Mucosa of stomach (tissue), 1 donor: ENCODE data around the gene CMBL.

Experiments used
- H3K27me3 ChIP-seq: one replicate; pipeline ENCODE4 v1.7.0; 2013; ENCODE audit warnings: mild to moderate bottlenecking, low read length; ENCODE audit not compliant: control insufficient read depth, insufficient read depth
- H3K36me3 ChIP-seq: one replicate; pipeline ENCODE4 v1.7.0; 2013; ENCODE audit warnings: low read length; ENCODE audit not compliant: control insufficient read depth, insufficient read depth
- H3K4me1 ChIP-seq: one replicate; pipeline ENCODE4 v1.7.0; 2013; ENCODE audit warnings: mild to moderate bottlenecking, low read length; ENCODE audit not compliant: control insufficient read depth, insufficient read depth
- H3K4me3 ChIP-seq: one replicate; pipeline ENCODE4 v1.7.0; 2013; ENCODE audit warnings: low read length
- H3K9ac ChIP-seq: one replicate; pipeline ENCODE4 v1.7.0; 2013; ENCODE audit warnings: mild to moderate bottlenecking, low read length, moderate library complexity
- H3K9me3 ChIP-seq: one replicate; pipeline ENCODE4 v1.7.0; 2013; ENCODE audit warnings: mild to moderate bottlenecking, low read length, moderate library complexity; ENCODE audit not compliant: control insufficient read depth
- donor health status: Pancreatic carcinoma.

The CMBL gene

DNA sequence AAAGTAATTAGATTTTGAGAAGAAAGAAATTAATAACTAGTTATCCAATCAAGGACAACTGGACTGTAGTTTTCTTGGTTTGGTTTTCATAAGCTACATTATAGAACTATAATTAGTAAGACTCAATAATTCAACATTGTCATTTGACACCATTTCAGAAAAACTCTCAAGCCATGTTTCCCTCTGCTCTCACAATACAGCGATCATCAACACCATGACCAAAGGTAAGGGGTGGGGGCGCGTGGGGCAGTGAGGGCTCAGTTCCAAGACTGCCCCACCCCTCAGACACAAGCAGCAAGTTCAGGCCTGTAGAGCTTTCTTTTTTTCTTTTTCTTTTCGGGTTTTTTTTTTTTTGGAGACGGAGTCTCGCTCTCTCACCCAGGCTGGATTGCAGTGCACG, 6.4 kb downstream of the CMBL start:
- H3K4me3 ChIP-seq, result peak overlapping the region; percentile 1
- H3K9ac ChIP-seq, result peak overlapping the region; percentile 42

DNA sequence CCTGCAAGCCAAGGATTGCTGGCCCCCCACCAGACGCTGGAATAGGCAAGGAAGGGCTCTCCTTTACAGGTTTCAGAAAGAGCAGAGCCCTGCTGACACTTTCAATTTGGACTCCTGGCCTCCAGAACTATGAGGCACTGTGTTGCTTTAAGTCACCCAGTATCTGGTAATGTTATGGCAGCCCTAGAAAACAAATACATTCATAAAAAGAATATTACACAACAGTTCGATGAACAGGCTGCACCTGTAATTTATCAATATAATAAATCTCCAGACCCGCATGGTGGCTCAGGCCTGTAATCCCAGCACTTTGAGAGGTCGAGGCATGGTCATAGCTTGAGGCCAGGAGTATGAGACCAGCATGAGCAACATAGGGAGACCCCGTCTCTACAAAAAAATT, 7.5 kb downstream of the CMBL start:
- Histone ChIP-seq H3K9ac (no peak overlapping the region), H3K9me3 (no peaks in the 10 kb centered on the region), H3K4me1 (peaks cover 57% of the 10 kb centered on the region), H3K27me3 (no peaks in the 10 kb centered on the region), H3K36me3 (no peaks in the 10 kb centered on the region), H3K4me3 (no peak overlapping the region)

More for the DNA sequence above, 6.4 kb downstream of the CMBL start:
- Histone ChIP-seq H3K27me3 (no peaks in the 10 kb centered on the region), H3K4me1 (peaks cover 56% of the 10 kb centered on the region), H3K36me3 (no peaks in the 10 kb centered on the region), H3K9me3 (no peaks in the 10 kb centered on the region)

- H3K4me1 ChIP-seq, result peaks cover 34% of the 10 kb centered on the region
- no peak overlapping the region for H3K4me3 ChIP-seq
- H3K9ac ChIP-seq, result no peak overlapping the region
- H3K36me3 ChIP-seq, result no peaks in the 10 kb centered on the region
- H3K27me3 ChIP-seq, result no peaks in the 10 kb centered on the region
- no peaks in the 10 kb centered on the region for H3K9me3 ChIP-seq
Measured at GRCh38 chr5:10297646-10298204, 10.0 kb downstream of the CMBL start.

DNA sequence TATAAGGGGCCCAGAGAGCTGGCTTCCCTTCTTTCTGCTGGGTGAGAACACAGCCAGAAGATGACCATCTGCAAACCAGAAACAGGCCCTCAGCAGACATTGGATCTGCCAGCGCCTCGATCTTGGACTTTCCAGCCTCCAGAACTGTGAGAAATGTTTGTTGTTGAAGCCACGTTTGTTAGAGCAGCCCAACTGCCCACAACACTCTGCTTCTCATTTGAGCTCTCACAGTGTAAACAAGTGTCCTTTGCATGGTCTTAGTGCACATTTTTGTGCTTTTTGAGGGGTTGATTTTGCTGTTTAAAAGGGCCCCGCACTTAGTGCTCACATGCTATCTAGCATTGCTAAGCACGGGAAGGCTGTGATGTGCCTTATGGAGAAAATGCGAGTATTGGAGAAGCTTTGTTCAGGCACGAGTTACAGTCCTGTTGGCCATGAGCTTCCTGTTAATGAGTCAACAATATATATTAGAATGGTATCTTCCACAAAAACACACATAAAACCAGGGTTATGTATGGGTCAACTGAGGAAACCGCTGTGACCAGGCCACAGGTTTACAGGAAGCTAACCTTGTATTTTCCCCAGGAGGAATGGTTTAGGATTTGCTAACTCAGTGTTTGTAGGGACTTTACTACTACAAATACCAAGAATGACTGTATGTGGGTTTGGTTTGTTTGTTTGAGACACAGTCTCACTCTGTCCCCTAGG, 11.9 kb downstream of the CMBL start:
- Histone ChIP-seq H3K36me3 (no peaks in the 10 kb centered on the region), H3K9ac (no peak overlapping the region), H3K4me3 (no peak overlapping the region), H3K4me1 (peaks cover 36% of the 10 kb centered on the region), H3K9me3 (no peaks in the 10 kb centered on the region), H3K27me3 (no peaks in the 10 kb centered on the region)

- peaks cover 37% of the 10 kb centered on the region for H3K4me1 ChIP-seq
- H3K9me3 ChIP-seq, result no peaks in the 10 kb centered on the region
- no peak overlapping the region for H3K9ac ChIP-seq
- no peaks in the 10 kb centered on the region for H3K27me3 ChIP-seq
- no peak overlapping the region for H3K4me3 ChIP-seq
- H3K36me3 ChIP-seq, result no peaks in the 10 kb centered on the region
Measured at GRCh38 chr5:10293907-10294662, 13.6 kb downstream of the CMBL start.

DNA sequence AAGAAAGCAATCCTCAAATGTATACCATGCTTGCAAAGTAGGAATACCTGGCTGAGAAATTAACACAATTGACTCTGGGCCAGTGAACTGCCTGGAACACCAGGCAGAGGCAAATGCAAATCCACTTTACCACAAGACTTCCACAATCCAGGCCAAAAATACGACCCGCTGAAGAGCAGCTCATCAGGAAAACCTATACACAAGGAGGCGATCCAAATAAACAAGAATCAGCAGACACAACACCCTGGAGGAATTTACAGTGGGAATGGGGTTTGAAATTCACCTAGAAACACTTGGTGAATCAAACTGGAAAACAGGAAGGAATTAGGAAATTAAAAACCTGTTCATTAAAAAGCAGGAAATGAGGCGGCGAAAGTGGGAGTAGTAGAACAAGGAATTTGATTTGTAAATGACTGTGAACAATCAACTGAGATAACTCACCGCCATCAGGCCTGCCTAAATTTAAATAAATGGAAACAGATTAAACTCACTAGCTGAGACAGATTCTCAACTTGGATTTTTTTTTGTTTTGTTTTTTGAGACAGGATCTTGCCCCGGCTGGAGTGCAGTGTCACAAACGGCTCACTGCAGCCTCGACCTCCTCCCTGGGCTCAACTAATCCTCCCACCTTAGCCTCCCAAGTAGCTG, 15.9 kb downstream of the CMBL start:
- no peak overlapping the region for H3K9ac ChIP-seq
- no peak overlapping the region for H3K4me3 ChIP-seq
- no peaks in the 10 kb centered on the region for H3K27me3 ChIP-seq
- peaks cover 47% of the 10 kb centered on the region for H3K4me1 ChIP-seq
- H3K9me3 ChIP-seq, result no peaks in the 10 kb centered on the region
- peaks cover 11% of the 10 kb centered on the region for H3K36me3 ChIP-seq

GRCh38 chr5:10290438-10290837, 17.3 kb downstream of the CMBL start:
- peaks cover 37% of the 10 kb centered on the region for H3K4me1 ChIP-seq
- H3K4me3 ChIP-seq, result no peak overlapping the region
- H3K9ac ChIP-seq, result no peak overlapping the region
- no peaks in the 10 kb centered on the region for H3K27me3 ChIP-seq
- H3K9me3 ChIP-seq, result no peaks in the 10 kb centered on the region
- peaks cover 14% of the 10 kb centered on the region for H3K36me3 ChIP-seq

DNA sequence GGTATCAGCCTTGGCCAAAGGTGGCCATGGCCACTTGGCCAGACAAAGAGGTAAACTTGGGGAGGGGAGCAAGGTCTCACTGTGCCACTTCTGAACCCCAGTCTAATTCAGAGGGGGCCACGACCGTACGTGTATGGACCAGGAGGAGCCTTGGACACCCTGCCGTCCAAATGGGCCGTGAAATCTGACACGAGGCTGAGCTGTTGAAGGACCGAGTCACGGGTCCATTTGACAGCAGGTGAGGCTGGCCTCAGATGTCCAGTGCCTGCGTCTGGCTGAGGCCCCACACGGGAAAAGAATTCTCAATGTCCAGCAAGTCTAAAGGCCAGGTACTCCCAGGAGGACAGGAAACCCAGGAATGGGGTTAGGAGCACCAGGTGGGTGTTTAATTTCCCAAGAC, 17.7 kb downstream of the CMBL start:
- Histone ChIP-seq H3K36me3 (peaks cover 14% of the 10 kb centered on the region), H3K27me3 (no peaks in the 10 kb centered on the region), H3K4me1 (peaks cover 33% of the 10 kb centered on the region), H3K4me3 (no peak overlapping the region), H3K9me3 (no peaks in the 10 kb centered on the region), H3K9ac (no peak overlapping the region)

- Histone ChIP-seq H3K27me3 (no peaks in the 10 kb centered on the region), H3K4me3 (no peak overlapping the region), H3K9ac (peak overlapping the region; percentile 50), H3K4me1 (peaks cover 33% of the 10 kb centered on the region), H3K9me3 (no peaks in the 10 kb centered on the region), H3K36me3 (peaks cover 14% of the 10 kb centered on the region)
Measured at GRCh38 chr5:10289353-10289752, 18.3 kb downstream of the CMBL start.

DNA sequence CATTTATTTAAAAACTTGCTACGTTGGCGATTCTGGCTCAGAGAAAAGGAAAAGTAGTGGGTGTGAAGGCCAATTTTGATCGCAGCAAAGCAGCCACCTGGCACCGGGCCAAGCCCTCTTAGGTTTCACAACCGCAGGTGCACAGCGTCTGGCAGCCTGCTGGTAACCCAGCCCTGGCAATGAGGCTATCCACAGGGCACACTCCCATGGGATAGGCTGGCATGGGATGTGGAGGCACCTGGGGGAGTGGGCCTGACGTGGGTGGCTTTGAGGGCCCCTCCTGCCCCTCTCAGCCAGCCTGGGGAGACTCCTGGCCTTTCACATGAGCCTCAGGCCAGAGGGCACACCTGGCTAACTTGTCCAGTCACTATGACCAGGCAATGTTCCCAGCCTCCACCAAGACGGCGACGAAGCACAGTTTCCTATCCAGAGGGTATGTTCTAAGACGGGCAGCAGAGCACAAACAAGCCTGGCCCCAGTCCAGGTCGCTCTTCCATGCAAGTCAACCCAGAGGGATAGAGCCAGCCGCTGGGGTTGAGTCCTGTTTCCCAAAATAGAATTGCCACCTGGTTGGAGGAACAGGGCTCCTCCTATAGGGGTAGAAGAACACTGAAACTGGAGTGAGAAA, 19.0 kb downstream of the CMBL start:
- Histone ChIP-seq H3K4me1 (peaks cover 38% of the 10 kb centered on the region), H3K36me3 (peaks cover 14% of the 10 kb centered on the region), H3K27me3 (no peaks in the 10 kb centered on the region), H3K4me3 (no peak overlapping the region), H3K9ac (peak overlapping the region; percentile 50), H3K9me3 (no peaks in the 10 kb centered on the region)

- peaks cover 14% of the 10 kb centered on the region for H3K36me3 ChIP-seq
- H3K9ac ChIP-seq, result no peak overlapping the region
- H3K9me3 ChIP-seq, result no peaks in the 10 kb centered on the region
- no peak overlapping the region for H3K4me3 ChIP-seq
- no peaks in the 10 kb centered on the region for H3K27me3 ChIP-seq
- H3K4me1 ChIP-seq, result peaks cover 35% of the 10 kb centered on the region
Measured at GRCh38 chr5:10286862-10287227, 20.9 kb downstream of the CMBL start.
